H1 (cell line): ENCODE results near the gene PPP2R3C. TPM values are rescaled to one million over a fixed set of nuclear protein-coding genes. Genes with fewer than 3 reads are reported as not detected.

Experiments used
- CTCF ChIA-PET: fragments of 300-600 bp; sonication (Branson Sonifier 250); formaldehyde crosslinking; loops from one replicate; lab custom pipeline; 2021; ENCODE audit not compliant: partially characterized antibody; lab: Charles Lee
- POLR2A ChIA-PET: fragments of 300-600 bp; sonication (Branson Sonifier 250); formaldehyde crosslinking; loops from one replicate; lab custom pipeline; 2021; ENCODE audit warnings: inconsistent platforms; ENCODE audit not compliant: partially characterized antibody; lab: Charles Lee
- DNase-seq, 2 experiments: peaks; one replicate each; pipeline versions ENCODE4 v3.0.0 to v3.0.0-alpha.2; 2010 to 2022; ENCODE audit warnings: low spot score in 2 of 2, low read depth in 1 of 2, mixed read lengths in 1 of 2
- FAIRE-seq: peaks from 2 replicates; lab custom pipeline; 2011; peaks lifted over from hg19 to GRCh38; lab: Jason Lieb, UNC
- H2AFZ ChIP-seq: 2 replicates; pipeline ENCODE4 v1.8.1; 2012; ENCODE audit warnings: low read length, inconsistent platforms
- H2AK5ac ChIP-seq: 2 replicates; pipeline ENCODE4 v1.6.1; 2013; ENCODE audit warnings: low read depth, low read length
- H2BK120ac ChIP-seq: replicated peaks from 2 replicates; pipeline ENCODE3; 2013; ENCODE audit warnings: low read depth, low read length, inconsistent platforms
- H2BK12ac ChIP-seq: 2 replicates; pipeline ENCODE4 v1.6.1; 2013; ENCODE audit warnings: low read depth, low read length
- H2BK15ac ChIP-seq: 2 replicates; pipeline ENCODE4 v1.6.1; 2013; ENCODE audit warnings: low read length
- H2BK20ac ChIP-seq: 2 replicates; pipeline ENCODE4 v1.6.1; 2013; ENCODE audit warnings: low read length
- H2BK5ac ChIP-seq: 2 replicates; pipeline ENCODE4 v1.6.1; 2013; ENCODE audit warnings: low read depth, low read length
- H3K14ac ChIP-seq: 2 replicates; pipeline ENCODE4 v1.6.1; 2013; ENCODE audit warnings: inconsistent platforms; ENCODE audit not compliant: insufficient read length
- H3K18ac ChIP-seq: 2 replicates; pipeline ENCODE4 v1.6.1; 2013; ENCODE audit warnings: low read length; ENCODE audit errors: extremely low read depth
- H3K23ac ChIP-seq: 2 replicates; pipeline ENCODE4 v1.6.1; 2013; ENCODE audit warnings: inconsistent platforms; ENCODE audit not compliant: insufficient read length
- H3K23me2 ChIP-seq: 2 replicates; pipeline ENCODE4 v1.6.1; 2013; ENCODE audit warnings: low read depth, low read length
- H3K27ac ChIP-seq: 2 replicates; pipeline ENCODE4 v1.6.1; 2011; ENCODE audit warnings: low read depth, low read length, inconsistent platforms
- H3K27me3 ChIP-seq, 4 experiments: replicated peaks in 1 of 4; 1 replicate in 1 of 4; 2 replicates in 3 of 4; pipeline versions ENCODE4 v1.6.1 to v1.8.1; 2011 to 2013; ENCODE audit warnings: low read length in 3 of 4, mild to moderate bottlenecking in 3 of 4, inconsistent platforms in 2 of 4, mixed read lengths in 2 of 4, moderate library complexity in 1 of 4; ENCODE audit not compliant: control insufficient read depth in 3 of 4, insufficient read depth in 3 of 4; ENCODE audit errors: extremely low read depth in 1 of 4
- H3K36me3 ChIP-seq, 4 experiments: 2 replicates each; pipeline versions ENCODE4 v1.6.1 to v1.8.1; 2011 to 2013; ENCODE audit warnings: mild to moderate bottlenecking in 4 of 4, low read length in 3 of 4, moderate library complexity in 2 of 4, control low read depth in 1 of 4, inconsistent platforms in 1 of 4; ENCODE audit not compliant: insufficient read depth in 4 of 4, control insufficient read depth in 2 of 4
- H3K4ac ChIP-seq: replicated peaks from 2 replicates; pipeline ENCODE3; 2013; ENCODE audit warnings: low read length, low read depth, mixed read lengths, inconsistent platforms; ENCODE audit not compliant: insufficient read length
- H3K4me1 ChIP-seq, 4 experiments: replicated peaks in 1 of 4; 1 replicate in 1 of 4; 2 replicates in 3 of 4; pipeline versions ENCODE4 v1.6.1 to v1.8.1; 2011 to 2013; ENCODE audit warnings: low read length in 3 of 4, inconsistent platforms in 2 of 4, mixed read lengths in 1 of 4; ENCODE audit not compliant: insufficient read depth in 4 of 4, control insufficient read depth in 3 of 4
- H3K4me2 ChIP-seq, 2 experiments: 2 replicates each; pipeline versions ENCODE4 v1.6.1 to v1.8.1; 2011 to 2013; ENCODE audit warnings: low read depth in 2 of 2, low read length in 2 of 2, control low read depth in 1 of 2, inconsistent platforms in 1 of 2, mild to moderate bottlenecking in 1 of 2; ENCODE audit not compliant: insufficient read depth in 1 of 2
- H3K4me3 ChIP-seq, 4 experiments: fragments of 200-600, 300-600 bp in 1 of 4; sonication (generic), shearing (Covaris generic), sonication (Bioruptor Twin) in 1 of 4; 2 replicates each; pipeline versions ENCODE4 v1.5.1 to v1.8.1; 2011 to 2016; ENCODE audit warnings: low read length in 4 of 4, low read depth in 3 of 4, control low read depth in 2 of 4, inconsistent platforms in 2 of 4, mild to moderate bottlenecking in 2 of 4, mixed read lengths in 1 of 4, moderate library complexity in 1 of 4; ENCODE audit not compliant: insufficient read depth in 2 of 4; ENCODE audit errors: extremely low read depth in 1 of 4
- H3K56ac ChIP-seq: replicated peaks from 2 replicates; pipeline ENCODE3; 2013; ENCODE audit warnings: low read depth, mild to moderate bottlenecking, mixed read lengths, low read length, inconsistent platforms; ENCODE audit not compliant: insufficient read length
- H3K79me1 ChIP-seq: 2 replicates; pipeline ENCODE4 v1.6.1; 2013; ENCODE audit warnings: low read depth, low read length, control low read depth
- H3K79me2 ChIP-seq, 2 experiments: 2 replicates each; pipeline versions ENCODE4 v1.6.1 to v1.8.1; 2012 to 2013; ENCODE audit warnings: low read length in 2 of 2, mild to moderate bottlenecking in 2 of 2, inconsistent platforms in 1 of 2; ENCODE audit not compliant: insufficient read depth in 2 of 2, control insufficient read depth in 1 of 2
- H3K9ac ChIP-seq, 4 experiments: replicated peaks in 1 of 4; 1 replicate in 1 of 4; 2 replicates in 3 of 4; pipeline versions ENCODE4 v1.6.1 to v1.8.1; 2011 to 2013; ENCODE audit warnings: low read depth in 3 of 4, low read length in 3 of 4, control low read depth in 2 of 4, mild to moderate bottlenecking in 2 of 4, moderate library complexity in 2 of 4, inconsistent platforms in 1 of 4; ENCODE audit errors: extremely low read depth in 1 of 4
- H3K9me3 ChIP-seq, 2 experiments: 2 replicates each; pipeline versions ENCODE4 v1.6.1 to v1.8.1; 2012 to 2013; ENCODE audit warnings: mild to moderate bottlenecking in 2 of 2, moderate library complexity in 2 of 2, control low read depth in 1 of 2, inconsistent platforms in 1 of 2, low read depth in 1 of 2, low read length in 1 of 2, mixed read lengths in 1 of 2; ENCODE audit not compliant: insufficient read depth in 2 of 2
- H4K20me1 ChIP-seq, 2 experiments: replicated peaks in 1 of 2; 2 replicates each; pipeline versions ENCODE3 to v1.8.1; 2011 to 2013; ENCODE audit warnings: inconsistent platforms in 2 of 2, low read length in 2 of 2, mild to moderate bottlenecking in 1 of 2; ENCODE audit not compliant: insufficient read depth in 2 of 2, control insufficient read depth in 1 of 2
- H4K5ac ChIP-seq: 2 replicates; pipeline ENCODE4 v1.6.1; 2013; ENCODE audit warnings: low read length, low read depth, mixed read lengths, inconsistent platforms; ENCODE audit not compliant: insufficient read length
- H4K8ac ChIP-seq: 2 replicates; pipeline ENCODE4 v1.8.0; 2013; ENCODE audit warnings: mild to moderate bottlenecking, moderate library complexity, low read length, inconsistent platforms; ENCODE audit not compliant: insufficient read depth; ENCODE audit errors: extremely low read depth
- H4K91ac ChIP-seq: replicated peaks from 2 replicates; pipeline ENCODE3; 2013; ENCODE audit warnings: low read length, mixed read lengths, inconsistent platforms; ENCODE audit not compliant: insufficient read length
- E2F6 ChIP-seq: IDR thresholded peaks from 2 replicates; pipeline ENCODE4 v1.6.1; 2012; ENCODE audit warnings: inconsistent platforms
- EP300 ChIP-seq, 2 experiments: IDR thresholded peaks; 1 replicate in 1 of 2; 2 replicates in 1 of 2; pipeline ENCODE4 v1.6.1; 2011 to 2012; ENCODE audit warnings: low read depth in 2 of 2, low read length in 2 of 2, mild to moderate bottlenecking in 2 of 2, borderline replicate concordance in 1 of 2, inconsistent platforms in 1 of 2, moderate library complexity in 1 of 2
- GTF2F1 ChIP-seq: IDR thresholded peaks from 2 replicates; pipeline ENCODE4 v1.6.1; 2012; ENCODE audit warnings: low read depth, low read length, improper control_type of control experiment, borderline replicate concordance
- HDAC2 ChIP-seq, 2 experiments: fragments of 300-600 bp in 1 of 2; sonication (generic) in 1 of 2; IDR thresholded peaks; 2 replicates each; pipeline ENCODE4 v1.6.1; 2011 to 2012; ENCODE audit warnings: low read depth in 2 of 2, low read length in 2 of 2, mild to moderate bottlenecking in 2 of 2, moderate library complexity in 2 of 2, borderline replicate concordance in 1 of 2, inconsistent platforms in 1 of 2
- HDAC6 ChIP-seq: IDR thresholded peaks from one replicate; pipeline ENCODE4 v1.7.1; 2012; ENCODE audit warnings: low read depth, mild to moderate bottlenecking, inconsistent platforms, low read length, moderate library complexity
- KDM5A ChIP-seq: fragments of 200-600 bp; IDR thresholded peaks from 2 replicates; pipeline ENCODE4 v1.7.1; 2012; ENCODE audit warnings: mild to moderate bottlenecking, low read length, inconsistent platforms, mixed read lengths
- POU5F1 ChIP-seq: IDR thresholded peaks from 2 replicates; pipeline ENCODE4 v1.6.1; 2011; ENCODE audit warnings: low read depth, mild to moderate bottlenecking, low read length, moderate library complexity
- SAP30 ChIP-seq: fragments of 300-600 bp; sonication (generic); IDR thresholded peaks from 2 replicates; pipeline ENCODE4 v1.7.1; 2012; ENCODE audit warnings: low read length, moderate library complexity, mild to moderate bottlenecking, inconsistent platforms; ENCODE audit not compliant: insufficient read depth, insufficient replicate concordance
- SP1 ChIP-seq: IDR thresholded peaks from 2 replicates; pipeline ENCODE4 v1.6.1; 2011; ENCODE audit warnings: low read depth, low read length
- SP2 ChIP-seq: IDR thresholded peaks from 2 replicates; pipeline ENCODE4 v1.6.1; 2012; ENCODE audit warnings: mild to moderate bottlenecking, low read length, inconsistent platforms
- SRF ChIP-seq: IDR thresholded peaks from 2 replicates; pipeline ENCODE4 v1.6.1; 2011; ENCODE audit warnings: mild to moderate bottlenecking, low read depth, low read length, moderate library complexity
- TAF1 ChIP-seq: IDR thresholded peaks from 2 replicates; pipeline ENCODE4 v1.6.1; 2011; ENCODE audit warnings: mild to moderate bottlenecking, low read depth, low read length
- TCF12 ChIP-seq: IDR thresholded peaks from 2 replicates; pipeline ENCODE4 v1.6.1; 2011; ENCODE audit warnings: low read depth, mild to moderate bottlenecking, low read length
- ZNF274 ChIP-seq: IDR thresholded peaks from 2 replicates; pipeline ENCODE4 v1.7.0; 2012; ENCODE audit warnings: low read length, borderline replicate concordance; ENCODE audit errors: extremely low read depth
- WGBS, 2 experiments: shearing (Covaris generic) in 1 of 2; methylation state at CpG; one replicate each; pipeline versions ENCODE4 v1.1.6 to v1.1.7; 2013 to 2015; ENCODE audit warnings: low lambda C conversion rate in 2 of 2, mixed read lengths in 2 of 2, inconsistent platforms in 1 of 2, low coverage in 1 of 2, missing lambda C conversion rate in 1 of 2; ENCODE audit not compliant: insufficient replicate concordance in 2 of 2, insufficient coverage in 1 of 2, insufficient read length in 1 of 2; ENCODE audit errors: extremely low coverage in 1 of 2, missing lambda C conversion rate in 1 of 2; 5-methylcytosine and 5-hydroxymethylcytosine counted together
- polyA plus RNA-seq, 7 experiments: library from polyadenylated mRNA; depleted of rRNA in 3 of 7; stranded (reverse) in 5 of 7; unstranded in 2 of 7; fragments of >200 nt in 5 of 7; fragments of 200-250 nt in 2 of 7; gene quantifications; 1 replicate in 5 of 7; 2 replicates in 1 of 7; 4 replicates in 1 of 7; pipeline versions ENCODE4 v1.2.1 to v1.2.3, GENCODE V29; 2011 to 2013; ENCODE audit warnings: missing spikeins in 2 of 7, mixed read lengths in 2 of 7
- total RNA-seq: library from RNA; stranded (reverse); fragmentation: NEBNext Ultra II Directional; extraction: Animal tissue kit (Norgen Biotek cat#: 25700); gene quantifications from 2 replicates; pipeline ENCODE4 v1.2.1, GENCODE V29; 2021

Gene PPP2R3C
- total and polyA plus RNA-seq, 2 of the 8 experiments (the other 6 are each of a cell fraction or from before 2014, with no cell fraction given) = 7.1 to 26.7 TPM

DNA sequence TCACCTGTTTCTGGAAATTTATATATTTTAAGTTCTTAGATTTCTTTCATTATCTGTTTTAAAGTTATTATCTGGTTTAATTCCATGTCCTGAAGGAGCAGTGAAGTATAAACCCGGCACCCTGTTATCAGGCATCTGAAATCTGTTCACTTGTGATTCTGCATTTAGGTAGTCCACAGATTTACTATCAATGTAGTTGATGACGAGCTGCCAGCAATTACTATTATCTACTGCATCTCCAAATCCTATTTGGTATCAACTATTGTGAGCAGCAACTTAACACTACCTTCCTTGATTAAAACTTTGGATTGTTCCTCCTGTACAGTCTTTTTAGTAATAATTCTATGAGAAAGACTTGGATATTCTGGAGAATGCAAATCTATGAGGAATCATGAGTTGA lies 36.7 kb upstream of the PPP2R3C start:
- Histone ChIP-seq H3K14ac (no peak overlapping the region), H3K27ac (no peak overlapping the region), H4K91ac (no peak overlapping the region), H3K23ac (no peak overlapping the region), H4K5ac (no peak overlapping the region), H3K4me3 (no peak overlapping the region), H3K4me2 (no peak overlapping the region), H3K4me1 (peaks cover 0 to 4% (median 0%) of the 10 kb centered on the region in 4 experiments; a peak in 3 of 7 replicates), H3K27me3 (no peaks in the 10 kb centered on the region), H3K18ac (no peak overlapping the region), H3K23me2 (no peaks in the 10 kb centered on the region), H2BK5ac (no peak overlapping the region), H3K56ac (no peak overlapping the region), H4K20me1 (no peaks in the 10 kb centered on the region), H2AK5ac (no peak overlapping the region), H2AFZ (no peak overlapping the region), H2BK120ac (no peak overlapping the region), H2BK20ac (no peak overlapping the region), H3K4ac (no peak overlapping the region), H3K79me1 (no peaks in the 10 kb centered on the region; the same call in 1 of the 2 replicates), H2BK15ac (no peak overlapping the region), H3K36me3 (peaks cover 0 to 5% (median 0%) of the 10 kb centered on the region in 4 experiments; a peak in 1 of 8 replicates), H3K9me3 (no peaks in the 10 kb centered on the region), H3K79me2 (no peaks in the 10 kb centered on the region), H3K9ac (no peak overlapping the region), H2BK12ac (no peak overlapping the region), H4K8ac (no peak overlapping the region)
- FAIRE-seq (no peak), DNase-seq (no peak)
- 87% methylated on average over 2 of the region's 2 CpGs; no CpG with 5 or more reads in 1 of the 2 experiments for WGBS, 2 experiments
- ChIA-PET CTCF (interaction anchor here (0.8 to 5.2 kb wide), 2 partner anchors 17 to 478 kb away, joined by 3 to 26 read pairs; no protein-coding TSS in a partner anchor), POLR2A (no interaction called here)
- no peak for TF ChIP-seq SRF
- TF ChIP-seq HDAC2 (IDR thresholded peaks at IDR 0.05; ENCODE audit: borderline replicate concordance in 1 of 2, low read depth in 2 of 2, low read length in 2 of 2) = no peak
- TF ChIP-seq TAF1 = no peak
- TF ChIP-seq SP1 = no peak
- no peak for TF ChIP-seq EP300 (IDR thresholded peaks at IDR 0.05; ENCODE audit: borderline replicate concordance in 1 of 2, low read depth in 2 of 2, low read length in 2 of 2)
- TF ChIP-seq GTF2F1 = no peak
- no peak for TF ChIP-seq KDM5A
- TF ChIP-seq POU5F1 = no peak
- TF ChIP-seq TCF12 = no peak
- no peak for TF ChIP-seq SAP30
- no peak for TF ChIP-seq ZNF274
- no peak for TF ChIP-seq SP2
- no peak for TF ChIP-seq E2F6
- TF ChIP-seq HDAC6 = no peak
